ENCODE measurements around the gene MON1A.

DNA sequence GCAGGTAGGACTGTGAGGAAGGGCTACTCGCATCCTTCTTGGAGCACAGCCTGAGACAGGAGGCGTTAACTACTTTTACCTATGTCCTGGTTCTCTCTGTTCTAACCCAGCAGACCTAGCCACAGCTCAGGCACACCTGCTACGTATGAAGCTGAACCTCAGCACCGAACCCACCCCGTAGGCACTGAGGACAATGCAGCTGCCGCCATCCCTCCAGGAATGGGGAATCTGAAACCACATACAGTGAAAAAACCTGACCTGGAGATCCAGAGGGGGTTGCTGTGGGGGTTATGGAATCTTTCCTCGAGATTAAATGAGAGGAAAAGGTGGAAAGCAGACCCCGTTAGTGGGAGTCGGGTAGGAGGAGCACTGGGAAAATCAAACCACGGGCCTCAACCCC is 40.3 kb downstream of the MON1A start:
- TF ChIP-seq POLR2AphosphoS5 (IDR thresholded peaks at IDR 0.05; ENCODE audit: low read depth, low read length) (no peak), POLR2A (IDR thresholded peaks at IDR 0.05; ENCODE audit: low read depth, low read length) (no peak), TAF1 (IDR thresholded peaks at IDR 0.05; ENCODE audit: low read depth, low read length) (no peak), SPI1 (IDR thresholded peaks at IDR 0.05; ENCODE audit: low read depth, low read length) (no peak)
